GM12878 (cell line): ENCODE results near the gene KRTAP4-1. TPM values are rescaled to one million over a fixed set of nuclear protein-coding genes. Genes with fewer than 3 reads are reported as not detected.
"Not testable (repeated sequence)": the region's sequence is repeated elsewhere in the genome, so short reads cannot be mapped to it uniquely, and the experiment has no call there.

Source experiments
- ATAC-seq: fragments of 200-7000 bp; cut with Tn5 transposase; 3 replicates; pipeline ENCODE4 v1.9.1; 2020; ENCODE audit warnings: mild to moderate bottlenecking, moderate library complexity
- BruUV-seq: library from RNA; stranded (reverse); fragments of 400-500 nt; replicated peaks from 2 replicates; lab custom pipeline; 2021; lab: Mats Ljungman, UMichigan
- CTCF ChIA-PET: fragments of 300-600 bp; sonication (Branson Sonifier 250); formaldehyde crosslinking; extraction: SDS; loops from one replicate; lab custom pipeline; 2021; ENCODE audit warnings: inconsistent platforms; lab: Yijun Ruan, JAX
- POLR2A ChIA-PET: fragments of 350-600 bp; formaldehyde crosslinking; extraction: SDS; loops from one replicate; lab custom pipeline; 2021; ENCODE audit warnings: inconsistent platforms; lab: Charles Lee
- RAD21 ChIA-PET: fragments of 300-600 bp; sonication (Branson Sonifier 250); formaldehyde crosslinking; loops from one replicate; lab custom pipeline; 2023; ENCODE audit warnings: antibody characterized with exemption; ENCODE audit not compliant: unreplicated experiment; lab: Charles Lee
- SMC1A ChIA-PET: fragments of 300-600 bp; sonication (Branson Sonifier 250); formaldehyde crosslinking; loops from one replicate; lab custom pipeline; 2023; ENCODE audit not compliant: unreplicated experiment, uncharacterized antibody; lab: Charles Lee
- DNase-seq: peaks from one replicate; pipeline ENCODE4 v3.0.0-alpha.2; 2011; ENCODE audit warnings: low read depth, low spot score
- FAIRE-seq: peaks from 3 replicates; lab custom pipeline; 2011; peaks lifted over from hg19 to GRCh38; lab: Jason Lieb, UNC
- H2AFZ ChIP-seq: 2 replicates; pipeline ENCODE4 v1.6.0; 2011; ENCODE audit warnings: low read depth, low read length, control low read depth; ENCODE audit not compliant: control insufficient read depth
- H3K27ac ChIP-seq: 2 replicates; pipeline ENCODE4 v1.5.1; 2011; ENCODE audit warnings: control low read depth; ENCODE audit not compliant: control insufficient read depth, insufficient read depth
- H3K27me3 ChIP-seq, 2 experiments: replicated peaks in 1 of 2; 2 replicates each; pipeline versions ENCODE4 v1.6.0 to v1.6.1; 2011; ENCODE audit warnings: low read length in 1 of 2; ENCODE audit not compliant: control insufficient read depth in 2 of 2, insufficient read depth in 2 of 2
- H3K36me3 ChIP-seq, 2 experiments: 2 replicates each; pipeline ENCODE4 v1.5.1; 2011; ENCODE audit warnings: low read length in 1 of 2; ENCODE audit not compliant: control insufficient read depth in 2 of 2, insufficient read depth in 2 of 2
- H3K4me1 ChIP-seq: 2 replicates; pipeline ENCODE4 v1.6.1; 2011; ENCODE audit warnings: mild to moderate bottlenecking, low read length, moderate library complexity, mixed read lengths; ENCODE audit not compliant: control insufficient read depth, insufficient read depth
- H3K4me2 ChIP-seq: 2 replicates; pipeline ENCODE4 v1.6.0; 2011; ENCODE audit warnings: control low read depth; ENCODE audit not compliant: control insufficient read depth, insufficient read depth
- H3K4me3 ChIP-seq: fragments of 200-600 bp; sonication (generic); 2 replicates; pipeline ENCODE4 v1.5.1; 2016
- H3K79me2 ChIP-seq: 2 replicates; pipeline ENCODE4 v1.6.0; 2011; ENCODE audit warnings: low read length; ENCODE audit not compliant: control insufficient read depth, insufficient read depth
- H3K9ac ChIP-seq: 2 replicates; pipeline ENCODE4 v1.8.0; 2011; ENCODE audit warnings: low read length, control low read depth, mixed read lengths; ENCODE audit not compliant: control insufficient read depth, insufficient read depth
- H3K9me3 ChIP-seq: replicated peaks from 3 replicates; pipeline ENCODE4 v1.5.1; 2011; ENCODE audit warnings: mild to moderate bottlenecking, low read length; ENCODE audit not compliant: control insufficient read depth, insufficient read depth
- H4K20me1 ChIP-seq: 2 replicates; pipeline ENCODE4 v1.6.0; 2011; ENCODE audit not compliant: control insufficient read depth, insufficient read depth
- EGR1 ChIP-seq, 2 experiments: IDR thresholded peaks; 1 replicate in 1 of 2; 2 replicates in 1 of 2; pipeline ENCODE4 v1.6.1; 2011 to 2012; ENCODE audit warnings: low read depth in 2 of 2, low read length in 2 of 2, borderline replicate concordance in 1 of 2, mild to moderate bottlenecking in 1 of 2, moderate library complexity in 1 of 2
- JUNB ChIP-seq: IDR thresholded peaks from 2 replicates; pipeline ENCODE4 v1.6.1; 2016; ENCODE audit warnings: antibody characterized with exemption, mild to moderate bottlenecking
- KDM1A ChIP-seq: fragments of 200-600 bp; sonication (generic); IDR thresholded peaks from 2 replicates; pipeline ENCODE4 v1.6.1; 2016; ENCODE audit warnings: borderline replicate concordance
- NFIC ChIP-seq: IDR thresholded peaks from 2 replicates; pipeline ENCODE4 v1.6.1; 2012; ENCODE audit warnings: low read depth, mild to moderate bottlenecking, inconsistent platforms, low read length, moderate library complexity
- RELA ChIP-seq: fragments of 450-650 bp; IDR thresholded peaks from 2 replicates; pipeline ENCODE4 v1.8.0; 2014; ENCODE audit warnings: borderline replicate concordance; ENCODE audit not compliant: partially characterized antibody
- SMC3 ChIP-seq: IDR thresholded peaks from 2 replicates; pipeline ENCODE4 v1.6.1; 2011; ENCODE audit warnings: low read length, improper control_type of control experiment, borderline replicate concordance
- STAT3 ChIP-seq: IDR thresholded peaks from 2 replicates; pipeline ENCODE4 v1.6.1; 2011; ENCODE audit warnings: low read depth, low read length, improper control_type of control experiment
- TBL1XR1 ChIP-seq: IDR thresholded peaks from 2 replicates; pipeline ENCODE4 v1.6.1; 2012; ENCODE audit warnings: low read depth, low read length, improper control_type of control experiment
- WGBS: methylation state at CpG from one replicate; pipeline ENCODE4 v1.1.6; 2016; ENCODE audit warnings: low lambda C conversion rate; ENCODE audit not compliant: insufficient replicate concordance, insufficient coverage; ENCODE audit errors: missing lambda C conversion rate; 5-methylcytosine and 5-hydroxymethylcytosine counted together
- in situ Hi-C: fragments of 300-500 bp; cut with MboI; formaldehyde crosslinking; loops from 9 replicates; pipeline ENCODE4 v1.14.3; 2018; ENCODE audit warnings: mixed read lengths
- intact Hi-C: fragments of 100-400 bp; cut with micrococcal nuclease; formaldehyde crosslinking; loops from one replicate; pipeline ENCODE4 v1.14.2; 2022; ENCODE audit not compliant: unreplicated experiment
- polyA plus RNA-seq, 11 experiments: library from polyadenylated mRNA; depleted of rRNA in 4 of 11; unstranded in 6 of 11; stranded (reverse) in 5 of 11; fragments of >200 nt; fragmentation: Nextera tagmentation in 4 of 11; fragmentation: Illumina TruSeq in 1 of 11; extraction: Ambion mirVana in 4 of 11; extraction: Trizol in 1 of 11; gene quantifications; 1 replicate in 1 of 11; 2 replicates in 10 of 11; pipeline versions ENCODE4 v1.2.1 to v1.2.3, GENCODE V29; 2011 to 2016; ENCODE audit warnings: inconsistent platforms in 2 of 11, missing spikeins in 2 of 11, low read depth in 1 of 11
- total RNA-seq, 4 experiments: library from RNA; depleted of rRNA in 3 of 4; stranded (reverse); fragments of >200 nt in 3 of 4; fragmentation: Illumina TruSeq in 1 of 4; extraction: Trizol in 1 of 4; gene quantifications; 2 replicates each; pipeline versions ENCODE4 v1.2.1 to v1.2.3, GENCODE V29; 2013 to 2021
- TF ChIP-seq, protein P1 (sequence below), 3 experiments: IDR thresholded peaks in 2 of 3; conservative IDR thresholded peaks in 1 of 3; 2 replicates each; pipeline ENCODE4 v1.5.1; 2011; ENCODE audit warnings: low read depth in 3 of 3, low read length in 3 of 3, mild to moderate bottlenecking in 3 of 3, control low read depth in 2 of 3, moderate library complexity in 2 of 3, inconsistent platforms in 1 of 3, mixed read lengths in 1 of 3; ENCODE audit not compliant: control insufficient read depth in 2 of 3, insufficient read depth in 1 of 3; ENCODE audit errors: extremely low read depth in 1 of 3
- TF ChIP-seq, protein P2 (sequence below): fragments of 450-650 bp; IDR thresholded peaks from 2 replicates; pipeline ENCODE4 v1.6.1; 2017; ENCODE audit warnings: low read depth, mild to moderate bottlenecking, moderate library complexity
- TF ChIP-seq, protein P3 (sequence below): fragments of 450-650 bp; IDR thresholded peaks from 2 replicates; pipeline ENCODE4 v1.6.1; 2017; ENCODE audit warnings: antibody characterized with exemption, mild to moderate bottlenecking, moderate library complexity

KRTAP4-1 gene
- total and polyA plus RNA-seq, 10 of the 15 experiments (the other 5 are each of a cell fraction or from before 2014, with no cell fraction given) = not detected

DNA sequence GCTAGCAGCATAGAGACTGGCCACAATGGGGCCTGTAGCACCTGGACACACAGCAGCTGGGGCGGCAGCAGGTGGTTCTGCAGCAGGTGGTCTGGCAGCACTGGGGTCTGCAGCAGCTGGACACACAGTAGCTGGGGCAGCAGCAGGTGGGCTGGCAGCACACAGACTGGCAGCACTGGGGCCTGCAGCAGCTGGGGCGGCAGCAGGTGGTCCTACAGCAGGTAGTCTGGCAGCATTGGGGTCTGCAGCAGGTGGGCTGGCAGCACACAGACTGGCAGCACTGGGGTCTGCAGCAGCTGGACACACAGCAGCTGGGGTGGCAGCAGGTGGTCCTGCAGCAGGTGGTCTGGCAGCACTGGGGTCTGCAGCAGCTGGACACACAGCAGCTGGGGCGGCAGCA, 24.5 kb downstream of the KRTAP4-1 start:
- H3K4me3 ChIP-seq, ATAC-seq, H3K79me2 ChIP-seq, H2AFZ ChIP-seq, DNase-seq, FAIRE-seq, intact Hi-C loops, CTCF ChIA-PET, H3K27ac ChIP-seq, POLR2A ChIA-PET, H3K9me3 ChIP-seq, H3K4me1 ChIP-seq, H3K36me3 ChIP-seq, RAD21 ChIA-PET, BruUV-seq, H3K4me2 ChIP-seq, H4K20me1 ChIP-seq, H3K9ac ChIP-seq, SMC1A ChIA-PET, in situ Hi-C loops, H3K27me3 ChIP-seq: not testable (repeated sequence)
- 11% methylated on average over 3 of the region's 3 CpGs for WGBS

DNA sequence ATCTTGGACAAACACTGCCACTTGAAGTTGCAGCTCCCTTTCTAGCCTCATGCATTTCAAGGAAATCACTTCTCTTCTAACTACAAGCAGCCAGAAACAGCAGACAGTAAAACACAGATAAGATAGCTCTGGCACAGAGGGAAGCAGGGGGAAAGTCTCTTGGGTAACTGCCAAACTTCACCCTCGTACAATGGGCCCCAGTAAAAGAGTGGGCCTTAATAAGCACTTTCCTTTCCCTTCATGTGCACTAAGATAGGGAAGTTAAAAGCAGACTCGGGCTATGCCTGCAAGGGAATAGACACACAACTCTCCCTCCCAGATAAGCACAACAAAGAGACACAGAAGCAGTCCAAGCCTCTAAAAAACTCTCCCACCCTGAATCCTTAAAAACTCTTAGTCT, 30.9 kb downstream of the KRTAP4-1 start:
- H3K27ac ChIP-seq = no peak overlapping the region
- H4K20me1 ChIP-seq = no peaks in the 10 kb centered on the region
- no peaks in the 10 kb centered on the region for H3K27me3 ChIP-seq
- CTCF ChIA-PET = no interaction called here
- no peak for ATAC-seq
- no peaks in the 10 kb centered on the region for H3K4me1 ChIP-seq
- no peak overlapping the region for H3K4me3 ChIP-seq
- no peaks in the 10 kb centered on the region for H3K9me3 ChIP-seq
- no peak for FAIRE-seq
- no peak overlapping the region for H3K4me2 ChIP-seq
- no peak overlapping the region for H2AFZ ChIP-seq
- in situ Hi-C loops (no loop called here), intact Hi-C loops (no loop called here)
- RAD21 ChIA-PET = no interaction called here
- no peak for DNase-seq
- no peaks in the 10 kb centered on the region for H3K36me3 ChIP-seq
- H3K9ac ChIP-seq = no peak overlapping the region
- no TSS peak for BruUV-seq
- H3K79me2 ChIP-seq = no peaks in the 10 kb centered on the region
- SMC1A ChIA-PET = no interaction called here
- WGBS = 0% methylated on average over 2 of the region's 2 CpGs
- POLR2A ChIA-PET = no interaction called here
- TF ChIP-seq, protein P1, sequence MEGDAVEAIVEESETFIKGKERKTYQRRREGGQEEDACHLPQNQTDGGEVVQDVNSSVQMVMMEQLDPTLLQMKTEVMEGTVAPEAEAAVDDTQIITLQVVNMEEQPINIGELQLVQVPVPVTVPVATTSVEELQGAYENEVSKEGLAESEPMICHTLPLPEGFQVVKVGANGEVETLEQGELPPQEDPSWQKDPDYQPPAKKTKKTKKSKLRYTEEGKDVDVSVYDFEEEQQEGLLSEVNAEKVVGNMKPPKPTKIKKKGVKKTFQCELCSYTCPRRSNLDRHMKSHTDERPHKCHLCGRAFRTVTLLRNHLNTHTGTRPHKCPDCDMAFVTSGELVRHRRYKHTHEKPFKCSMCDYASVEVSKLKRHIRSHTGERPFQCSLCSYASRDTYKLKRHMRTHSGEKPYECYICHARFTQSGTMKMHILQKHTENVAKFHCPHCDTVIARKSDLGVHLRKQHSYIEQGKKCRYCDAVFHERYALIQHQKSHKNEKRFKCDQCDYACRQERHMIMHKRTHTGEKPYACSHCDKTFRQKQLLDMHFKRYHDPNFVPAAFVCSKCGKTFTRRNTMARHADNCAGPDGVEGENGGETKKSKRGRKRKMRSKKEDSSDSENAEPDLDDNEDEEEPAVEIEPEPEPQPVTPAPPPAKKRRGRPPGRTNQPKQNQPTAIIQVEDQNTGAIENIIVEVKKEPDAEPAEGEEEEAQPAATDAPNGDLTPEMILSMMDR (IDR thresholded peaks at IDR 0.05 in 2 of 3, conservative IDR thresholded peaks at IDR 0.05 in 1 of 3; ENCODE audit: control insufficient read depth in 2 of 3, extremely low read depth in 1 of 3, insufficient read depth in 1 of 3, low read depth in 3 of 3, low read length in 3 of 3) = no peak
- TF ChIP-seq STAT3 (no peak), RELA (no peak), NFIC (no peak), JUNB (no peak), EGR1 (IDR thresholded peaks at IDR 0.05; ENCODE audit: borderline replicate concordance in 1 of 2, low read depth in 2 of 2, low read length in 2 of 2) (no peak), SMC3 (no peak), TBL1XR1 (no peak), KDM1A (no peak)
- TF ChIP-seq, protein P2, sequence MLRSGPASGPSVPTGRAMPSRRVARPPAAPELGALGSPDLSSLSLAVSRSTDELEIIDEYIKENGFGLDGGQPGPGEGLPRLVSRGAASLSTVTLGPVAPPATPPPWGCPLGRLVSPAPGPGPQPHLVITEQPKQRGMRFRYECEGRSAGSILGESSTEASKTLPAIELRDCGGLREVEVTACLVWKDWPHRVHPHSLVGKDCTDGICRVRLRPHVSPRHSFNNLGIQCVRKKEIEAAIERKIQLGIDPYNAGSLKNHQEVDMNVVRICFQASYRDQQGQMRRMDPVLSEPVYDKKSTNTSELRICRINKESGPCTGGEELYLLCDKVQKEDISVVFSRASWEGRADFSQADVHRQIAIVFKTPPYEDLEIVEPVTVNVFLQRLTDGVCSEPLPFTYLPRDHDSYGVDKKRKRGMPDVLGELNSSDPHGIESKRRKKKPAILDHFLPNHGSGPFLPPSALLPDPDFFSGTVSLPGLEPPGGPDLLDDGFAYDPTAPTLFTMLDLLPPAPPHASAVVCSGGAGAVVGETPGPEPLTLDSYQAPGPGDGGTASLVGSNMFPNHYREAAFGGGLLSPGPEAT = no peak
- TF ChIP-seq, protein P3, sequence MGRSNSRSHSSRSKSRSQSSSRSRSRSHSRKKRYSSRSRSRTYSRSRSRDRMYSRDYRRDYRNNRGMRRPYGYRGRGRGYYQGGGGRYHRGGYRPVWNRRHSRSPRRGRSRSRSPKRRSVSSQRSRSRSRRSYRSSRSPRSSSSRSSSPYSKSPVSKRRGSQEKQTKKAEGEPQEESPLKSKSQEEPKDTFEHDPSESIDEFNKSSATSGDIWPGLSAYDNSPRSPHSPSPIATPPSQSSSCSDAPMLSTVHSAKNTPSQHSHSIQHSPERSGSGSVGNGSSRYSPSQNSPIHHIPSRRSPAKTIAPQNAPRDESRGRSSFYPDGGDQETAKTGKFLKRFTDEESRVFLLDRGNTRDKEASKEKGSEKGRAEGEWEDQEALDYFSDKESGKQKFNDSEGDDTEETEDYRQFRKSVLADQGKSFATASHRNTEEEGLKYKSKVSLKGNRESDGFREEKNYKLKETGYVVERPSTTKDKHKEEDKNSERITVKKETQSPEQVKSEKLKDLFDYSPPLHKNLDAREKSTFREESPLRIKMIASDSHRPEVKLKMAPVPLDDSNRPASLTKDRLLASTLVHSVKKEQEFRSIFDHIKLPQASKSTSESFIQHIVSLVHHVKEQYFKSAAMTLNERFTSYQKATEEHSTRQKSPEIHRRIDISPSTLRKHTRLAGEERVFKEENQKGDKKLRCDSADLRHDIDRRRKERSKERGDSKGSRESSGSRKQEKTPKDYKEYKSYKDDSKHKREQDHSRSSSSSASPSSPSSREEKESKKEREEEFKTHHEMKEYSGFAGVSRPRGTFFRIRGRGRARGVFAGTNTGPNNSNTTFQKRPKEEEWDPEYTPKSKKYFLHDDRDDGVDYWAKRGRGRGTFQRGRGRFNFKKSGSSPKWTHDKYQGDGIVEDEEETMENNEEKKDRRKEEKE = no peak
